ENCODE data around the gene CHAD.

CHAD gene

DNA sequence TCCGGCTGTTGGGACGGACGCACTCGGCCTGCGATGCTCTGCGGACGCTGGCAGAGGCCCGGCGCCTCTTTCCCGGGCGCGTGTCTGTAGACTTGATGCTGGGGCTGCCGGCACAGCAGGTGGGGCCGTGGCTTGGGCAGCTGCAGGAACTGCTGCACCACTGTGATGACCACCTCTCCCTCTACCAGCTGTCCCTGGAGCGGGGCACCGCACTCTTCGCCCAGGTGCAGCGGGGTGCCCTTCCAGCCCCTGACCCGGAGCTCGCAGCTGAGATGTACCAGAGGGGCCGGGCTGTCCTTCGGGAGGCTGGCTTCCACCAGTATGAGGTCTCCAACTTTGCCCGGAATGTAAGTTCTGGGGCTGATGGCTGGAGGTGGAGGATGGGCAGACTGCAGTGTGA is 13.4 kb upstream of the CHAD start:
- H3K79me1 ChIP-seq (replicated peaks; ENCODE audit: low read length, poor library complexity, severe bottlenecking): peaks cover 25% of the 10 kb centered on the region
- no peak overlapping the region for H3K4me3 ChIP-seq (ENCODE audit: insufficient read depth in 1 of 2, low read depth in 1 of 2, low read length in 2 of 2)
- peak overlapping the region in 1 of 2 experiments; percentile 93 for H2BK12ac ChIP-seq (ENCODE audit: low read length in 2 of 2)
- no peaks in the 10 kb centered on the region for H3K9me3 ChIP-seq (ENCODE audit: control insufficient read depth, low read length)
- 90% methylated on average over 23 of the region's 23 CpGs for WGBS
- no peak for DNase-seq
- H3K14ac ChIP-seq (ENCODE audit: low read length in 2 of 2): no peak overlapping the region
- H3K36me3 ChIP-seq (ENCODE audit: control insufficient read depth in 1 of 2, insufficient read depth in 2 of 2, low read depth in 1 of 2, low read length in 2 of 2): peaks cover 38 to 43% of the 10 kb centered on the region in 2 experiments
- H3K4ac ChIP-seq (ENCODE audit: low read depth in 1 of 2, low read length in 2 of 2): no peak overlapping the region
- no peak overlapping the region for H2BK5ac ChIP-seq (ENCODE audit: low read depth, low read length, poor library complexity, severe bottlenecking)
- H2BK120ac ChIP-seq (ENCODE audit: low read depth, low read length): no peak overlapping the region
- H3K4me2 ChIP-seq (ENCODE audit: low read length, poor library complexity, severe bottlenecking): no peak overlapping the region
- no peak overlapping the region for H3K27ac ChIP-seq (ENCODE audit: low read length, poor library complexity, severe bottlenecking)
- H4K8ac ChIP-seq (ENCODE audit: low read length): peak overlapping the region; percentile 19
- H4K91ac ChIP-seq (ENCODE audit: low read length): peak overlapping the region; percentile 49
- H2AK5ac ChIP-seq (ENCODE audit: low read length, severe bottlenecking): peak overlapping the region; percentile 47
- H3K18ac ChIP-seq (ENCODE audit: low read depth in 1 of 2, low read length in 2 of 2): peak overlapping the region in 1 of 2 experiments; percentile 26
- no peak overlapping the region for H2AFZ ChIP-seq (ENCODE audit: low read depth, low read length)
- no peaks in the 10 kb centered on the region for H3K27me3 ChIP-seq (ENCODE audit: control insufficient read depth in 1 of 2, insufficient read depth in 1 of 2, low read length in 2 of 2)
- H3K4me1 ChIP-seq (ENCODE audit: control insufficient read depth, insufficient read depth, low read depth, low read length): peaks cover 12% of the 10 kb centered on the region
- no peak overlapping the region for H3K23ac ChIP-seq (ENCODE audit: low read length in 2 of 2)
- H2BK15ac ChIP-seq (ENCODE audit: low read depth, poor library complexity, severe bottlenecking): no peak overlapping the region
- H3K9ac ChIP-seq (ENCODE audit: low read length): peak overlapping the region; percentile 62

GRCh38 chr17:50481648-50482047 is 13.0 kb upstream of the CHAD start:
- Histone ChIP-seq H3K9me3 (ENCODE audit: control insufficient read depth, low read length) (no peaks in the 10 kb centered on the region), H2AFZ (ENCODE audit: low read depth, low read length) (no peak overlapping the region), H3K27me3 (ENCODE audit: control insufficient read depth in 1 of 2, insufficient read depth in 1 of 2, low read length in 2 of 2) (peaks cover 0 to 1% of the 10 kb centered on the region in 2 experiments), H2BK120ac (ENCODE audit: low read depth, low read length) (no peak overlapping the region), H3K27ac (ENCODE audit: low read length, poor library complexity, severe bottlenecking) (no peak overlapping the region), H2BK12ac (ENCODE audit: low read length in 2 of 2) (peak overlapping the region in 1 of 2 experiments; percentile 46), H3K18ac (ENCODE audit: low read depth in 1 of 2, low read length in 2 of 2) (no peak overlapping the region), H2BK15ac (ENCODE audit: low read depth, poor library complexity, severe bottlenecking) (no peak overlapping the region), H4K91ac (ENCODE audit: low read length) (peak overlapping the region; percentile 49), H4K8ac (ENCODE audit: low read length) (no peak overlapping the region), H3K4me3 (ENCODE audit: insufficient read depth in 1 of 2, low read depth in 1 of 2, low read length in 2 of 2) (no peak overlapping the region), H3K4me1 (ENCODE audit: control insufficient read depth, insufficient read depth, low read depth, low read length) (peaks cover 12% of the 10 kb centered on the region), H3K23ac (ENCODE audit: low read length in 2 of 2) (no peak overlapping the region), H3K9ac (ENCODE audit: low read length) (no peak overlapping the region), H2AK5ac (ENCODE audit: low read length, severe bottlenecking) (peak overlapping the region; percentile 47), H3K4ac (ENCODE audit: low read depth in 1 of 2, low read length in 2 of 2) (no peak overlapping the region), H3K36me3 (ENCODE audit: control insufficient read depth in 1 of 2, insufficient read depth in 2 of 2, low read depth in 1 of 2, low read length in 2 of 2) (peaks cover 38 to 42% of the 10 kb centered on the region in 2 experiments), H3K14ac (ENCODE audit: low read length in 2 of 2) (no peak overlapping the region), H2BK5ac (ENCODE audit: low read depth, low read length, poor library complexity, severe bottlenecking) (no peak overlapping the region), H3K79me1 (replicated peaks; ENCODE audit: low read length, poor library complexity, severe bottlenecking) (peaks cover 25% of the 10 kb centered on the region), H3K4me2 (ENCODE audit: low read length, poor library complexity, severe bottlenecking) (no peak overlapping the region)
- WGBS: 83% methylated on average over 3 of the region's 4 CpGs
- no peak for DNase-seq

- H2BK12ac ChIP-seq (ENCODE audit: low read length in 2 of 2): no peak overlapping the region
- H3K9ac ChIP-seq (ENCODE audit: low read length): peak overlapping the region; percentile 96
- H3K36me3 ChIP-seq (ENCODE audit: control insufficient read depth in 1 of 2, insufficient read depth in 2 of 2, low read depth in 1 of 2, low read length in 2 of 2): peaks cover 38 to 40% of the 10 kb centered on the region in 2 experiments
- no peak overlapping the region for H3K27ac ChIP-seq (ENCODE audit: low read length, poor library complexity, severe bottlenecking)
- no peak overlapping the region for H2BK5ac ChIP-seq (ENCODE audit: low read depth, low read length, poor library complexity, severe bottlenecking)
- H3K4me1 ChIP-seq (ENCODE audit: control insufficient read depth, insufficient read depth, low read depth, low read length): peaks cover 12% of the 10 kb centered on the region
- no peak overlapping the region for H3K4ac ChIP-seq (ENCODE audit: low read depth in 1 of 2, low read length in 2 of 2)
- no peak overlapping the region for H2AFZ ChIP-seq (ENCODE audit: low read depth, low read length)
- H3K18ac ChIP-seq (ENCODE audit: low read depth in 1 of 2, low read length in 2 of 2): no peak overlapping the region
- no peak overlapping the region for H2BK15ac ChIP-seq (ENCODE audit: low read depth, poor library complexity, severe bottlenecking)
- H2AK5ac ChIP-seq (ENCODE audit: low read length, severe bottlenecking): no peak overlapping the region
- DNase-seq: no peak
- peaks cover 25% of the 10 kb centered on the region for H3K79me1 ChIP-seq (replicated peaks; ENCODE audit: low read length, poor library complexity, severe bottlenecking)
- H4K8ac ChIP-seq (ENCODE audit: low read length): no peak overlapping the region
- H3K27me3 ChIP-seq (ENCODE audit: control insufficient read depth in 1 of 2, insufficient read depth in 1 of 2, low read length in 2 of 2): peaks cover 0 to 4% of the 10 kb centered on the region in 2 experiments
- H3K23ac ChIP-seq (ENCODE audit: low read length in 2 of 2): no peak overlapping the region
- no peaks in the 10 kb centered on the region for H3K9me3 ChIP-seq (ENCODE audit: control insufficient read depth, low read length)
- no peak overlapping the region for H3K14ac ChIP-seq (ENCODE audit: low read length in 2 of 2)
- H4K91ac ChIP-seq (ENCODE audit: low read length): no peak overlapping the region
- H3K4me2 ChIP-seq (ENCODE audit: low read length, poor library complexity, severe bottlenecking): no peak overlapping the region
- H2BK120ac ChIP-seq (ENCODE audit: low read depth, low read length): no peak overlapping the region
- H3K4me3 ChIP-seq (ENCODE audit: insufficient read depth in 1 of 2, low read depth in 1 of 2, low read length in 2 of 2): no peak overlapping the region
- WGBS: no CpG with 5 or more reads among the region's 2 CpGs
Observed at GRCh38 chr17:50480854-50481490, 12.3 kb upstream of the CHAD start.

GRCh38 chr17:50480142-50480764 is 11.6 kb upstream of the CHAD start:
- H3K79me1 ChIP-seq (replicated peaks; ENCODE audit: low read length, poor library complexity, severe bottlenecking): peaks cover 25% of the 10 kb centered on the region
- H2AK5ac ChIP-seq (ENCODE audit: low read length, severe bottlenecking): peak overlapping the region; percentile 16
- no peak for DNase-seq
- peak overlapping the region; percentile 96 for H3K9ac ChIP-seq (ENCODE audit: low read length)
- H3K4me1 ChIP-seq (ENCODE audit: control insufficient read depth, insufficient read depth, low read depth, low read length): peaks cover 12% of the 10 kb centered on the region
- H2BK15ac ChIP-seq (ENCODE audit: low read depth, poor library complexity, severe bottlenecking): no peak overlapping the region
- H3K27me3 ChIP-seq (ENCODE audit: control insufficient read depth in 1 of 2, insufficient read depth in 1 of 2, low read length in 2 of 2): peaks cover 0 to 4% of the 10 kb centered on the region in 2 experiments
- no peak overlapping the region for H4K91ac ChIP-seq (ENCODE audit: low read length)
- 98% methylated on average over 4 of the region's 7 CpGs for WGBS
- no peaks in the 10 kb centered on the region for H3K9me3 ChIP-seq (ENCODE audit: control insufficient read depth, low read length)
- no peak overlapping the region for H2BK5ac ChIP-seq (ENCODE audit: low read depth, low read length, poor library complexity, severe bottlenecking)
- H2BK12ac ChIP-seq (ENCODE audit: low read length in 2 of 2): no peak overlapping the region
- no peak overlapping the region for H2AFZ ChIP-seq (ENCODE audit: low read depth, low read length)
- H2BK120ac ChIP-seq (ENCODE audit: low read depth, low read length): no peak overlapping the region
- peak overlapping the region; percentile 93 for H3K4me2 ChIP-seq (ENCODE audit: low read length, poor library complexity, severe bottlenecking)
- H3K4ac ChIP-seq (ENCODE audit: low read depth in 1 of 2, low read length in 2 of 2): no peak overlapping the region
- H3K27ac ChIP-seq (ENCODE audit: low read length, poor library complexity, severe bottlenecking): no peak overlapping the region
- H3K18ac ChIP-seq (ENCODE audit: low read depth in 1 of 2, low read length in 2 of 2): no peak overlapping the region
- H4K8ac ChIP-seq (ENCODE audit: low read length): no peak overlapping the region
- H3K36me3 ChIP-seq (ENCODE audit: control insufficient read depth in 1 of 2, insufficient read depth in 2 of 2, low read depth in 1 of 2, low read length in 2 of 2): peaks cover 33 to 34% of the 10 kb centered on the region in 2 experiments
- no peak overlapping the region for H3K14ac ChIP-seq (ENCODE audit: low read length in 2 of 2)
- no peak overlapping the region for H3K23ac ChIP-seq (ENCODE audit: low read length in 2 of 2)
- peak overlapping the region in 1 of 2 experiments; percentile 98 for H3K4me3 ChIP-seq (ENCODE audit: insufficient read depth in 1 of 2, low read depth in 1 of 2, low read length in 2 of 2)
